ENCODE results near the gene NEXN. TPM values are rescaled to one million over a fixed set of nuclear protein-coding genes. Genes with fewer than 3 reads are reported as not detected.

The NEXN gene
- 3.8 and 6.1 TPM in 2 replicates for total RNA-seq

DNA sequence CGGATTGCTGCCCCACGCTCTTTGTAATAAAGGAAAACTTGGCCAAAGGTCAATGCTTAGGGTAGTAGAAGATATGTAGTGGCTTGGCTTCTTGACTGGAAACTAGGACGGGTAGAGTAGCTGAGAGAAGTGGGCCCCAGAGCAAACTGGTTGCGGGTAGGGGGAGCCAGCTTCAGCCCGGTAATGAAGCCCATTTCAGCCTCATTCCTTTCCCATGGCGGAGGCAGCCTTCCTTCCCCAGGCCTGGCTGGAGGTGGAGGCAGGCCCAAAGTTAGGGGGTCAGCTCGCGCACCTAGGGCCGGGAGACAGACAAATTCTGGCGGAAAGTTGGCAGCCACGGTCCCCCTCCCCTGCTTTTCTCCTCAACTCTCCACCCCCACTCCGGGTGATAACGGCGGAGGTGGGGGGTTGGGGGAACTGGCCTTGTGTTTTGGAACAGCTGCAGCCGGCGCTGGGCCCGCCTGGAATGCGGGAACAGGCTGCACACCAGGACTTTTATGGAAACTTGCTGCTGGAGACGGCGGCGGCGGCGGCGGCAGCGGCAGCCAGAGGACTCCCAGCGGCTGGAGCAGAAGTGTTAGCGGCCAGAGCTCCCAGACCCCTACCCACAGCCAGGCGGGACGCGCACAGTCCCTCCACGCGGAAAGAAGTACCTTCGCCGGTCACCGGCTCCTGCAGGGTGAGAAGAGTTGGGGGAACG, at the start of gene NEXN:
Gene NEXN, plus strand, starts transcription at position 544 of the 700 bp plus-strand sequence. CDS start 27,483 bp downstream, outside the sequence.

DNA sequence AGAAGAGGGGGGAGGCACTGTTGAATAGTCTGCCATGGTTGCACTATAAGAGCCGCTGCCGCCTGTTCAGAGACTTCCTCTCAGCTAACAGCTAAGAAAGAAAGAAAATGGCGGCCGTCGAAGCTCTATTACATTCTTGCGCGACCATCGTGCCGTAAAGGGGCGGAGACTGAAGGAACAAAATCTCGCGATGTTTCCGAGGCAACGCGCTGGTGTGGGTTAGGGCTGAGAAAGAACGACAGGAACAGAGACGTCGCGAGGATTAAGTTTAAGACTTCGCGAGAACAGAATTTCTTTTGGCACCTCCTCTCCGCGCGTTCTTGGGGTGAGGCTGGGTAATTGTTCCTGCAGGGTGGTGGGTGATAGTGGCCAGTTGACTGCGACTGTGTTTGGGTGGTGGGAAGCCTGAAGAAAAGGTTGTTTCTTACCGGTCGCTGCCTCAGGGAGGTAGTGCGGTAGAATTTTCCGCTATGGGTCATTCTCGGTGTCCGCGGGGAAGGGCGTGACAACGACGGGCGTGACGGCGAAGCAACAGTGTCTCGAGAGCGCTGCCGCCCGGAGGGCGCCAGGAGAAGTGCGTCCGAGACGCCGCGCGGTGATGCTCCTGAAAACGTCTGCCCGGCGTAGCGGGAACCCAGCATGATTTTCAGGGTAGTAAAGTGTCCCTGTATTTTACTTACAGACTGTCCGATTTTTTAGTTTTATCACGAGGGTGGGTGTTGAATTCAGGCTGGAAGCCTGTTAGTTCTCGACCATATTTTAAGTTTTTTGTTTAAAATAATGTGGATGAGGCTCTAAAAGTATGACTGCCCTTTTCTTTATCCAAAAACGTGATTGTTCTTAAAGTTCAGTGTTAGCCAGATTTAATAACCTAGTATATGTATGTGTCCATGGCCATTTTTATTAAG, 90.8 kb downstream of the NEXN start, which contains the start of gene FUBP1:
Gene FUBP1, minus strand, starts transcription at position 104 of the 908 bp plus-strand sequence. Its CDS starts 68 bp downstream, at position 36.

Other genes starting within 250 kb of the NEXN start
- gene ZZZ3, start 206.0 kb upstream of the NEXN start, total RNA-seq: 96.4 and 103 TPM in 2 replicates
- 91.0 and 97.6 TPM in 2 replicates for gene USP33, start 128.8 kb upstream of the NEXN start, total RNA-seq
- 24.1 and 24.4 TPM in 2 replicates for gene MIGA1, start 109.0 kb upstream of the NEXN start, total RNA-seq
- 199 and 239 TPM in 2 replicates for gene FUBP1, start 90.4 kb downstream of the NEXN start, total RNA-seq
- gene DNAJB4, start 116.3 kb downstream of the NEXN start, total RNA-seq: 200 and 255 TPM in 2 replicates
- gene GIPC2, start 157.3 kb downstream of the NEXN start, total RNA-seq: 19.3 and 30.9 TPM in 2 replicates

Measured in thoracic aorta endothelial cell (primary cell).